HepG2 (cell line): ENCODE results near the gene SLC35G2. TPM values are rescaled to one million over a fixed set of nuclear protein-coding genes. Genes with fewer than 3 reads are reported as not detected.
A peak's percentile ranks its signal among the peaks of the same experiment; 100 is the strongest.

Source experiments
- ATAC-seq: fragments of 200-7000 bp; cut with Tn5 transposase; 3 replicates; pipeline ENCODE4 v1.9.1; 2020; ENCODE audit warnings: mild to moderate bottlenecking, moderate library complexity
- BruUV-seq: library from RNA; stranded (reverse); fragments of 400-500 nt; replicated peaks from 2 replicates; lab custom pipeline; 2021; lab: Mats Ljungman, UMichigan
- CTCF ChIA-PET: fragments of 300-600 bp; formaldehyde crosslinking; extraction: SDS; loops from one replicate; lab custom pipeline; 2021; ENCODE audit warnings: low total read pairs, inconsistent platforms, low intra/inter-chr PET ratio; lab: Yijun Ruan, JAX
- POLR2A ChIA-PET: fragments of 350-600 bp; sonication (Branson Sonifier 250); formaldehyde crosslinking; loops from one replicate; lab custom pipeline; 2020; ENCODE audit warnings: antibody characterized with exemption, inconsistent platforms; lab: Yijun Ruan, JAX
- DNase-seq: peaks from one replicate; pipeline ENCODE4 v3.0.0-alpha.2; 2015; ENCODE audit warnings: low spot score
- FAIRE-seq: peaks from 3 replicates; lab custom pipeline; 2011; peaks lifted over from hg19 to GRCh38; lab: Jason Lieb, UNC
- H2AFZ ChIP-seq: one replicate; pipeline ENCODE4 v1.6.1; 2011; ENCODE audit warnings: low read length, inconsistent platforms
- H3K27ac ChIP-seq: fragments of 300-600 bp; 3 replicates; pipeline ENCODE4 v1.8.0; 2011; ENCODE audit warnings: mixed run types, mild to moderate bottlenecking, mixed read lengths, low read length, inconsistent platforms; ENCODE audit not compliant: insufficient read depth; ENCODE audit errors: extremely low read length
- H3K27me3 ChIP-seq, 2 experiments: fragments of 200-600 bp in 1 of 2; 2 replicates in 1 of 2; 3 replicates in 1 of 2; pipeline versions ENCODE4 v1.6.0 to v1.8.0; 2011; ENCODE audit warnings: low read length in 2 of 2, mild to moderate bottlenecking in 2 of 2, moderate library complexity in 2 of 2, inconsistent platforms in 1 of 2; ENCODE audit not compliant: insufficient read depth in 2 of 2, control insufficient read depth in 1 of 2
- H3K36me3 ChIP-seq, 2 experiments: fragments of 200-600 bp in 1 of 2; replicated peaks in 1 of 2; 2 replicates in 1 of 2; 3 replicates in 1 of 2; pipeline versions ENCODE4 v1.5.1 to v1.8.0; 2011; ENCODE audit warnings: low read length in 2 of 2, inconsistent platforms in 1 of 2; ENCODE audit not compliant: insufficient read depth in 2 of 2, control insufficient read depth in 1 of 2
- H3K4me1 ChIP-seq: 2 replicates; pipeline ENCODE4 v1.5.1; 2012; ENCODE audit warnings: low read length, inconsistent platforms; ENCODE audit not compliant: insufficient read depth
- H3K4me2 ChIP-seq: 2 replicates; pipeline ENCODE4 v1.6.0; 2011; ENCODE audit warnings: low read depth, low read length, inconsistent platforms
- H3K4me3 ChIP-seq, 3 experiments: fragments of 200-600 bp in 1 of 3; sonication (generic), shearing (Covaris generic) in 1 of 3; replicated peaks in 1 of 3; 2 replicates each; pipeline ENCODE4 v1.5.1; 2011 to 2016; ENCODE audit warnings: low read length in 3 of 3, inconsistent platforms in 2 of 3, low read depth in 2 of 3, mild to moderate bottlenecking in 2 of 3, control low read depth in 1 of 3, mixed read lengths in 1 of 3; ENCODE audit not compliant: insufficient read depth in 1 of 3
- H3K79me2 ChIP-seq: one replicate; pipeline ENCODE4 v1.6.1; 2011; ENCODE audit warnings: low read length, inconsistent platforms; ENCODE audit not compliant: insufficient read depth
- H3K9ac ChIP-seq: 2 replicates; pipeline ENCODE4 v1.6.0; 2011; ENCODE audit warnings: mild to moderate bottlenecking, low read depth, low read length, inconsistent platforms; ENCODE audit not compliant: insufficient read depth
- H3K9me3 ChIP-seq: 2 replicates; pipeline ENCODE4 v1.5.1; 2012; ENCODE audit warnings: mild to moderate bottlenecking, low read length
- H4K20me1 ChIP-seq: 2 replicates; pipeline ENCODE4 v1.6.0; 2011; ENCODE audit warnings: inconsistent platforms, mild to moderate bottlenecking, low read length, moderate library complexity; ENCODE audit not compliant: insufficient read depth
- ATF5 ChIP-seq: sonication (generic); formaldehyde crosslinking; IDR thresholded peaks from 2 replicates; pipeline ENCODE4 v1.4.0; 2020; ENCODE audit warnings: mild to moderate bottlenecking, low read depth, missing genetic modification reagents
- CAMTA2 ChIP-seq: sonication (generic); formaldehyde crosslinking; IDR thresholded peaks from 2 replicates; pipeline ENCODE4 v1.4.0; 2020; ENCODE audit warnings: mild to moderate bottlenecking, missing genetic modification reagents, borderline replicate concordance
- ESRRA ChIP-seq: sonication (generic); formaldehyde crosslinking; IDR thresholded peaks from 2 replicates; pipeline ENCODE4 v1.5.1; 2020; ENCODE audit warnings: mild to moderate bottlenecking, low read depth, missing genetic modification reagents
- FOXO1 ChIP-seq: sonication (generic); formaldehyde crosslinking; IDR thresholded peaks from 2 replicates; pipeline ENCODE4 v1.4.0; 2020; ENCODE audit warnings: missing genetic modification reagents
- HNRNPUL1 ChIP-seq: fragments of 200-400 bp; formaldehyde crosslinking; IDR thresholded peaks from 2 replicates; pipeline ENCODE4 v1.6.1; 2017; ENCODE audit warnings: low read depth, mild to moderate bottlenecking, low read length, moderate library complexity
- IKZF5 ChIP-seq: IDR thresholded peaks from 2 replicates; pipeline ENCODE4 v1.6.1; 2018; ENCODE audit warnings: missing genetic modification reagents, mild to moderate bottlenecking, missing compliant biosample characterization
- RORA ChIP-seq: sonication (generic); formaldehyde crosslinking; IDR thresholded peaks from 2 replicates; pipeline ENCODE4 v1.5.0; 2020; ENCODE audit warnings: mild to moderate bottlenecking, missing genetic modification reagents, moderate library complexity
- TFAP4 ChIP-seq: sonication (generic); IDR thresholded peaks from 2 replicates; pipeline ENCODE4 v1.6.1; 2016; ENCODE audit warnings: low read depth, borderline replicate concordance
- USF2 ChIP-seq, 2 experiments: sonication (generic) in 1 of 2; formaldehyde crosslinking in 1 of 2; IDR thresholded peaks; 2 replicates each; pipeline versions ENCODE4 v1.5.1 to v1.6.1; 2011 to 2020; ENCODE audit warnings: borderline replicate concordance in 1 of 2, low read depth in 1 of 2, low read length in 1 of 2, mild to moderate bottlenecking in 1 of 2, missing genetic modification reagents in 1 of 2, moderate library complexity in 1 of 2
- ZBTB2 ChIP-seq: sonication (generic); formaldehyde crosslinking; IDR thresholded peaks from 2 replicates; pipeline ENCODE4 v1.8.0; 2022; ENCODE audit warnings: low read depth, missing genetic modification reagents
- ZFP36L2 ChIP-seq: sonication (generic); formaldehyde crosslinking; IDR thresholded peaks from 2 replicates; pipeline ENCODE4 v1.4.0; 2020; ENCODE audit warnings: missing genetic modification reagents
- ZNF337 ChIP-seq: sonication (generic); formaldehyde crosslinking; IDR thresholded peaks from 2 replicates; pipeline ENCODE4 v1.5.1; 2020; ENCODE audit warnings: missing genetic modification reagents, low read depth, mild to moderate bottlenecking, borderline replicate concordance
- ZNF530 ChIP-seq: sonication (generic); formaldehyde crosslinking; IDR thresholded peaks from 2 replicates; pipeline ENCODE4 v1.5.0; 2020; ENCODE audit warnings: low read depth, mild to moderate bottlenecking, missing genetic modification reagents
- ZNF644 ChIP-seq: IDR thresholded peaks from 2 replicates; pipeline ENCODE4 v1.6.1; 2016; ENCODE audit warnings: low read depth
- ZNF740 ChIP-seq: sonication (generic); formaldehyde crosslinking; IDR thresholded peaks from 2 replicates; pipeline ENCODE4 v1.4.0; 2020; ENCODE audit warnings: missing genetic modification reagents
- WGBS: methylation state at CpG from one replicate; pipeline ENCODE4 v1.1.6; 2017; ENCODE audit warnings: low lambda C conversion rate; 5-methylcytosine and 5-hydroxymethylcytosine counted together
- in situ Hi-C: cut with HindIII; loops from 2 replicates; pipeline ENCODE4 v1.10.0; 2017; ENCODE audit warnings: low pct_unique_long_range_greater_than_20kb; ENCODE audit not compliant: extremely low pct_ligation_motif_present
- intact Hi-C: fragments of 100-400 bp; cut with micrococcal nuclease; formaldehyde crosslinking; loops from one replicate; pipeline ENCODE4 v1.10.0; 2022; ENCODE audit not compliant: unreplicated experiment
- polyA plus RNA-seq, 8 experiments: library from polyadenylated mRNA; depleted of rRNA in 3 of 8; stranded (reverse) in 7 of 8; unstranded in 1 of 8; fragments of >200 nt; fragmentation: Illumina TruSeq in 4 of 8; extraction: Trizol in 4 of 8; gene quantifications; 2 replicates each; pipeline versions ENCODE4 v1.2.1 to v1.2.3, GENCODE V29; 2011 to 2016; ENCODE audit warnings: low read depth in 4 of 8, missing spikeins in 1 of 8, mixed read lengths in 1 of 8; ENCODE audit not compliant: insufficient read depth in 1 of 8
- total RNA-seq, 5 experiments: library from RNA; depleted of rRNA; stranded (reverse); fragments of >200 nt; fragmentation: Illumina TruSeq; extraction: Trizol; gene quantifications; 2 replicates each; pipeline ENCODE4 v1.2.3, GENCODE V29; 2016; ENCODE audit warnings: low read depth in 1 of 5

Gene SLC35G2
- total and polyA plus RNA-seq, 2 of the 13 experiments (the other 11 are each of a cell fraction or from before 2014, with no cell fraction given), result 7.6 to 10.3 TPM

GRCh38 chr3:136818191-136818768 is 646 bp upstream of the SLC35G2 start:
- Histone ChIP-seq H3K27ac (peak overlapping the region; percentile 71), H3K79me2 (peaks cover 31% of the 10 kb centered on the region), H3K27me3 (no peaks in the 10 kb centered on the region), H3K4me2 (peak overlapping the region; percentile 100), H3K4me3 (peak overlapping the region; percentile 72 to 81 (median 77)), H3K4me1 (peaks cover 31% of the 10 kb centered on the region), H3K9me3 (no peaks in the 10 kb centered on the region), H2AFZ (peak overlapping the region; percentile 88), H3K9ac (peak overlapping the region; percentile 80), H4K20me1 (peaks cover 5% of the 10 kb centered on the region), H3K36me3 (no peaks in the 10 kb centered on the region)
- ChIA-PET POLR2A (interaction anchor here (1.0 to 1.2 kb wide), 2 partner anchors 44 to 66 kb away, joined by 6 to 7 read pairs; partner anchors contain the start of genes NCK1 and STAG1), CTCF (no interaction called here)
- peak; percentile 75 for ATAC-seq
- intact Hi-C loops (loop anchor here (1.0 kb wide), 1 partner anchor 44 kb away; the partner anchor contains the start of gene NCK1), in situ Hi-C loops (no loop called here)
- peak; percentile 28 for FAIRE-seq
- DNase-seq, result peak; percentile 77
- 4% methylated on average over 8 of the region's 8 CpGs for WGBS
- no TSS peak for BruUV-seq
- TF ChIP-seq ZNF337, result no peak
- no peak for TF ChIP-seq FOXO1 (CRISPR knock-in tag)
- no peak for TF ChIP-seq ZFP36L2
- no peak for TF ChIP-seq USF2 (IDR thresholded peaks at IDR 0.05; ENCODE audit: low read depth, low read length)
- TF ChIP-seq USF2 (CRISPR knock-in tag; IDR thresholded peaks at IDR 0.05; ENCODE audit: borderline replicate concordance), result no peak
- no peak for TF ChIP-seq ZBTB2
- no peak for TF ChIP-seq ESRRA (CRISPR knock-in tag)
- 0 out of 2 replicates have a peak, but pooled peaks have one; percentile 29 for TF ChIP-seq CAMTA2 (CRISPR knock-in tag)
- TF ChIP-seq IKZF5 (CRISPR knock-in tag), result no peak
- TF ChIP-seq ZNF530 (CRISPR knock-in tag), result no peak
- no peak for TF ChIP-seq ZNF644 (CRISPR knock-in tag)
- no peak for TF ChIP-seq ZNF740 (CRISPR knock-in tag)
- no peak for TF ChIP-seq HNRNPUL1
- TF ChIP-seq TFAP4, result peak; percentile 33; the same call in 1 of the 2 replicates
- TF ChIP-seq RORA, result no peak
- no peak for TF ChIP-seq ATF5 (CRISPR knock-in tag)
